ENCODE data around the gene CRACR2B.

The CRACR2B gene

DNA sequence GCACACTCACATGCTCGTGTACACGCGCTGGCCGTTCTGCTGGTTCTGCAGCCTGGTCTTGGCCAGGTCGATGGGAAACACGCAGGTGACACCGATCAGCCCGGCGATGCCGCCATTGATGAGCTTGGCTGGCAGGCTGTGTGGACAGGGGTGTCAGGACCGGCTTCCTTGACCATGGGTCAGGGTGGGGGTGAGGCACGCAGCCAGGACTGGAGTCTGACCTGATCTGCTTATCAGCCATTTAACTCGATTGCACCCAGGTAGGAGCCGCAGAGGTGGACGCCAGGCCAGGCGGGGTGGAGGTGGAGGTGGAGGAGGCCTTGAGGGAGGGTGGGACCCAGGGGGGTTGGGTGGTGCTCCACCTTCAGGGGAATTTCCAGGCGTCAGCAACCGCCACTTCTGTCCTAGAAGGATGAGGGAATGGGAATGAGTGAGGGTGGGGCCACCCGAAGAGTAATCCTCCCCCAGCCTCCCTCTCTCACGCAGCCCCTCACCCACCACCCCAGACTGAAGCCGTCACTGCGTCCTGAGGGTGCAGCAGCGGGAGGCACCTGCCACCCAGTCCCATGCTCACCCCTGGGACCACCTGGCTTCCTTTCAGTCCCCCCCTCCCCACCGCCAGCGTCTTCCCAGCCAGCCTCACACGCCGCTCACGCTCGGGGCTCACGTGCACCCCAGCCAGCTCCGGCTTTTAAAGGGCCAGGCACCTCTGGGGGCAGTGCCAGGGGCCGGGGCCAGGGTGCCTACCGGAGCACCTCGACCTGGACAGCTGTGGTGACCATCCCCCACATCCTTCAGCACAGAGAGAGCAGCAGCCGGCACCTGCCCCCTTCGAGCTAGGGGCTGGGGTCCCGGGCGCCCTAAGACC is 32.7 kb upstream of the CRACR2B start:
- H3K4me2 ChIP-seq (ENCODE audit: low read length), result no peak overlapping the region
- no peak overlapping the region for H2AFZ ChIP-seq
- TF ChIP-seq, protein P1, sequence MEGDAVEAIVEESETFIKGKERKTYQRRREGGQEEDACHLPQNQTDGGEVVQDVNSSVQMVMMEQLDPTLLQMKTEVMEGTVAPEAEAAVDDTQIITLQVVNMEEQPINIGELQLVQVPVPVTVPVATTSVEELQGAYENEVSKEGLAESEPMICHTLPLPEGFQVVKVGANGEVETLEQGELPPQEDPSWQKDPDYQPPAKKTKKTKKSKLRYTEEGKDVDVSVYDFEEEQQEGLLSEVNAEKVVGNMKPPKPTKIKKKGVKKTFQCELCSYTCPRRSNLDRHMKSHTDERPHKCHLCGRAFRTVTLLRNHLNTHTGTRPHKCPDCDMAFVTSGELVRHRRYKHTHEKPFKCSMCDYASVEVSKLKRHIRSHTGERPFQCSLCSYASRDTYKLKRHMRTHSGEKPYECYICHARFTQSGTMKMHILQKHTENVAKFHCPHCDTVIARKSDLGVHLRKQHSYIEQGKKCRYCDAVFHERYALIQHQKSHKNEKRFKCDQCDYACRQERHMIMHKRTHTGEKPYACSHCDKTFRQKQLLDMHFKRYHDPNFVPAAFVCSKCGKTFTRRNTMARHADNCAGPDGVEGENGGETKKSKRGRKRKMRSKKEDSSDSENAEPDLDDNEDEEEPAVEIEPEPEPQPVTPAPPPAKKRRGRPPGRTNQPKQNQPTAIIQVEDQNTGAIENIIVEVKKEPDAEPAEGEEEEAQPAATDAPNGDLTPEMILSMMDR (IDR thresholded peaks at IDR 0.05), result no peak
- peaks cover 4% of the 10 kb centered on the region for H3K4me1 ChIP-seq
- no peaks in the 10 kb centered on the region for H3K36me3 ChIP-seq (ENCODE audit: control insufficient read depth, insufficient read depth, low read length)
- H3K27ac ChIP-seq, result no peak overlapping the region
- no peak overlapping the region for H3K4me3 ChIP-seq (ENCODE audit: low read depth, low read length)
- H3K79me2 ChIP-seq, result no peaks in the 10 kb centered on the region
- H3K9ac ChIP-seq, result no peak overlapping the region
- no peaks in the 10 kb centered on the region for H3K9me3 ChIP-seq (ENCODE audit: control insufficient read depth, low read length)
- H3K27me3 ChIP-seq (ENCODE audit: control insufficient read depth, insufficient read depth, low read length), result no peaks in the 10 kb centered on the region

DNA sequence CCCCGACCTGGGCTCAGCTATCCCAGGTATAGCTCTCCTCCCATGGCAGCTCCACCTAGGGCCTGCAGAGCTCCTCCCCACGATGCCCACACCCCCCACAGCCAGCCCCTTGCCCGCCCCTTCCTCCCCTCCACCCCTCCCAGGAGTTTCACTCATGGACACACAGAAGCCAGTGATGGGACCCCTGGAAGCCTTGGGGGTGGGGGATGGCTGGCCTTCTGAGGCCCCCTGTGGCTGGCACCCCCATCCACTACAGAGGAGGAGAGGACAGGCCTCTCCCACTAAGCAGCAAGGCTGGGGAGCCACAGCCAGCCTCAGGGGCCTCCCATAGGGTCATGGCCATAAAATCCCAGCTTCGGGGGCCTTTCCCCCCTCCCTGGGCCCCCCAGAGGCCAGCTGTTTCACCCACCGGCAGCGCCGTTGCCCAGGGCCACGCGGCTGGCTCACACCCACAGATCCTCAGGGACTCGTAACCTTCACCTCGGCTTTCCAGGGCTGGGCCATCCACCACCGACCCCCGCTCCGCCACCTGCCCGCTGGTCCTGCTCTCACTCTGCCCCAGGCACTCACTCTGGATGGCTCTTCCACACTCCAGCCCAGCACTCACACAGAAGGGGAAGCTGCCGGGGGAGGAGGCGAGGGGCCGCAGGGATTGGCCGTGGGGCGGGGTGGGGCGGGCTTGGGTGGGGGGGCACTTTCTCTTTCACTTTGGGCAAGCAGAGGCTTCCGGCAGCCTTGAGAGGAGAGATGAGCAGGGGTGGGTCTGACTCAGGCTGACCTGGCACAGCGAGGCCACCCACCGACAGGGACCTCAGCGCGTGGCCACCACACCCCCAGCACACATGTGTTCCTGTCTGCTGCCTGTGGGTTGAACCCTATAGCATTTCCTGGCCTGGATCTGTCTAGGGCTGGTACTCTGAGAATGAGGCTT is 31.8 kb upstream of the CRACR2B start:
- H3K79me2 ChIP-seq, result no peaks in the 10 kb centered on the region
- no peaks in the 10 kb centered on the region for H3K36me3 ChIP-seq (ENCODE audit: control insufficient read depth, insufficient read depth, low read length)
- no peak overlapping the region for H3K9ac ChIP-seq
- no peak overlapping the region for H2AFZ ChIP-seq
- H3K4me3 ChIP-seq (ENCODE audit: low read depth, low read length), result no peak overlapping the region
- H3K27ac ChIP-seq, result no peak overlapping the region
- no peaks in the 10 kb centered on the region for H3K27me3 ChIP-seq (ENCODE audit: control insufficient read depth, insufficient read depth, low read length)
- peak overlapping the region; percentile 42 for H3K4me2 ChIP-seq (ENCODE audit: low read length)
- TF ChIP-seq, protein P1 (IDR thresholded peaks at IDR 0.05), result no peak
- H3K9me3 ChIP-seq (ENCODE audit: control insufficient read depth, low read length), result no peaks in the 10 kb centered on the region
- peaks cover 4% of the 10 kb centered on the region for H3K4me1 ChIP-seq

DNA sequence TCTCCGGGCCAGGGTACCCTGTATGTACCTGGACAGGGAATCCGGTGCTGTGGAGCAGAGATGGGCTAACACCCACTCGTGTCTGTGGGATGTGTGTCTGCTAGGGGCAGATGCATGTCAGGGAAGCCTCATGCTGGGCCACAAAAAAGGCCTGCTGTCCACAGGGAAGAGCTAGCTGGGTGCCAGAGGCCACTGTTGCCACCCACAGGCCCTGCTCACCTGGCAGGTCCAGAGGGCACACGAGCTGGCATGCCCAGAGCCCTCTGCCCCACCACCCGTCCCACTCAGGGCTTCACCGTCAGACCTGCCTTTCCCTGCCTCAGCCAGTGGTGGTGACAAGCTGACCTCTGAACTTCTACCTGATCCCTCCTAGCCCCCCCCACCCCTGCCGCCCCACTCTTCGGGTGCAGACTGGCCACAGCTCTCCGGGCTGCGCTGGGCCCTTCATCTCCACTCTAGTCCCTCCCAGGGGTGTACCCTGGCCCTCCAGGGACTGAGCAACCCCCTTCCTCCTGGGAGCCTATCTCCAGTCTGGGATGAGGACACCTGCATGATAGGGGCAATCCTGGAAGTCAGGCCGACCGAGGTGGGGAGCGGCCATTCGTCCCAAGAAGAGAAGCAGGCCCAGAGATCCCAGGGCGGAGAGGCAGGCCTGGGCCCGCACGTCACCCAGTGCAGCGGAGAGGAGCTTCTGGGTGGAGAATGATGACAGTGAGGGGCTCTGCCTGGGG is 31.0 kb upstream of the CRACR2B start:
- Histone ChIP-seq H3K4me1 (peaks cover 4% of the 10 kb centered on the region), H3K27me3 (ENCODE audit: control insufficient read depth, insufficient read depth, low read length) (no peaks in the 10 kb centered on the region), H3K9ac (no peak overlapping the region), H3K79me2 (no peaks in the 10 kb centered on the region), H3K4me3 (ENCODE audit: low read depth, low read length) (peak overlapping the region; percentile 48), H3K27ac (peak overlapping the region; percentile 42), H3K4me2 (ENCODE audit: low read length) (peak overlapping the region; percentile 69), H3K9me3 (ENCODE audit: control insufficient read depth, low read length) (no peaks in the 10 kb centered on the region), H2AFZ (peak overlapping the region; percentile 67), H3K36me3 (ENCODE audit: control insufficient read depth, insufficient read depth, low read length) (no peaks in the 10 kb centered on the region)
- TF ChIP-seq, protein P1 (IDR thresholded peaks at IDR 0.05), result no peak

DNA sequence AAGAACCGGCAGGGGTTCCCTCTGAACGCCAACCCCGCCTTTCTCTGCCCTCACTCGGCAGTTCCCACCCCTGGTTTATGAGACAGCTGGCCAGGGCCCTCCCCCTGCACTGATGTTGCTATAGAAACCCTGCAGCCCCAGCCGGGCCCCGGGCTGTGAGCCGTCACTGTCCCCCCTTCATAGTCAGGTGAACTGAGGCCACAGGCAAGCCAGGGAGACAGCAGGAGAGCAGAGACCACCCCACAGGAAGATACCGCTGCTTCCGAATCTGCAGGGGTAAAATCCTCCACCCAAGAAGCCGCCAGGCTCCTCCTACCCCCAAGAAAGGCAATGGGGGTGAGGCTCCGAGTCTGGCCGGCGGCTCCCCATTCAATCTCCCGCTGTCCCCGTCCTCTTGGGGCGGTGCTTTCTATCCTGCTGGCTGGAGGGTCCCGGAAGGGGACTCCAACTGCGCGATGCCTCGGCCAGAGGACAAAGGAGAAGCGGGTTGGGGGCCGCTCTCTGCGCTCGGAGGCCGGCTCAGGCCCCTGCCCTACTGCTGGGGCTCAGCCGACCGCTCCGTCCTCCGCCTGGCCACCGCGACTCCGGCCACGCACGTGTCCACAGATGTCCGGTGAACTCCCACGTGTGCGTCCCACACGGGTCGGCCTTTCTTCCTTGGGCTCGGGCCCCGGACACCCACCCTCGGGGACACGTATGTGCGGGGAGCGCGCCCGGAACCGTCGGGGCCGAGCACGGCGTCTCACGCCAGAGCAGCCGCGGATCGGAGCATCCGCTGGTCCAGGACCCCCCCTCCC is 30.2 kb upstream of the CRACR2B start:
- Histone ChIP-seq H3K9me3 (ENCODE audit: control insufficient read depth, low read length) (no peaks in the 10 kb centered on the region), H3K79me2 (no peaks in the 10 kb centered on the region), H3K4me3 (ENCODE audit: low read depth, low read length) (peak overlapping the region; percentile 48), H3K9ac (no peak overlapping the region), H3K27me3 (ENCODE audit: control insufficient read depth, insufficient read depth, low read length) (no peaks in the 10 kb centered on the region), H3K36me3 (ENCODE audit: control insufficient read depth, insufficient read depth, low read length) (no peaks in the 10 kb centered on the region), H3K4me2 (ENCODE audit: low read length) (peak overlapping the region; percentile 69), H3K4me1 (peaks cover 4% of the 10 kb centered on the region), H3K27ac (peak overlapping the region; percentile 42), H2AFZ (peak overlapping the region; percentile 67)
- TF ChIP-seq, protein P1 (IDR thresholded peaks at IDR 0.05), result no peak

Measured in parathyroid adenoma (tissue), 2 donors.